HL-60 (cell line): ENCODE results near the gene ASB5.

Source experiments
- DNase-seq, 2 experiments: peaks; one replicate each; pipeline ENCODE4 v3.0.0-alpha.2; 2010 to 2020; ENCODE audit warnings: low read depth in 1 of 2, low spot score in 1 of 2
- H3K27ac ChIP-seq: fragments of 250-450 bp; sonication (Bioruptor Pico); replicated peaks from 2 replicates; pipeline ENCODE4 v1.5.1; 2020; ENCODE audit warnings: mild to moderate bottlenecking, moderate library complexity
- H3K27me3 ChIP-seq: fragments of 250-450 bp; sonication (Bioruptor Pico); 2 replicates; pipeline ENCODE4 v1.5.1; 2021; ENCODE audit warnings: mild to moderate bottlenecking, moderate library complexity; ENCODE audit not compliant: insufficient read depth, poor library complexity, severe bottlenecking
- H3K4me3 ChIP-seq: replicated peaks from 2 replicates; pipeline ENCODE4 v1.5.1; 2011; ENCODE audit warnings: mild to moderate bottlenecking, control low read depth, low read length; ENCODE audit not compliant: insufficient read depth
- CTCF ChIP-seq: IDR thresholded peaks from one replicate; pipeline ENCODE4 v1.5.1; 2011; ENCODE audit warnings: low read length, control low read depth, inconsistent platforms; ENCODE audit not compliant: insufficient read depth
- GABPA ChIP-seq: IDR thresholded peaks from 2 replicates; pipeline ENCODE4 v1.6.1; 2012; ENCODE audit warnings: low read depth
- POLR2AphosphoS5 ChIP-seq: IDR thresholded peaks from 2 replicates; pipeline ENCODE4 v1.6.1; 2012; ENCODE audit warnings: low read depth
- REST ChIP-seq: IDR thresholded peaks from 2 replicates; pipeline ENCODE4 v1.6.1; 2012; ENCODE audit warnings: low read depth; ENCODE audit not compliant: insufficient replicate concordance
- SPI1 ChIP-seq: IDR thresholded peaks from 2 replicates; pipeline ENCODE4 v1.6.1; 2012; ENCODE audit warnings: low read depth, mild to moderate bottlenecking, borderline replicate concordance

Gene ASB5

GRCh38 chr4:176238826-176239225 lies 30.2 kb downstream of the ASB5 start:
- no peak overlapping the region for H3K27ac ChIP-seq

GRCh38 chr4:176238157-176238610 lies 30.8 kb downstream of the ASB5 start:
- DNase-seq, result no peak
- Histone ChIP-seq H3K27me3 (no peaks in the 10 kb centered on the region), H3K27ac (no peak overlapping the region), H3K4me3 (no peak overlapping the region)
- TF ChIP-seq SPI1 (no peak), CTCF (no peak), REST (no peak), GABPA (no peak), POLR2AphosphoS5 (no peak)

More at GRCh38 chr4:176238826-176239225, 30.2 kb downstream of the ASB5 start:
- DNase-seq, result no peak
- TF ChIP-seq REST (no peak), CTCF (no peak), POLR2AphosphoS5 (no peak), GABPA (no peak), SPI1 (no peak)
- H3K27me3 ChIP-seq, result no peaks in the 10 kb centered on the region
- no peak overlapping the region for H3K4me3 ChIP-seq

- TF ChIP-seq SPI1, result no peak
- TF ChIP-seq REST, result no peak
- TF ChIP-seq GABPA, result no peak
- Histone ChIP-seq H3K27me3 (no peaks in the 10 kb centered on the region), H3K27ac (no peak overlapping the region), H3K4me3 (no peak overlapping the region)
- DNase-seq, result no peak
Measured at GRCh38 chr4:176236946-176237345, 32.1 kb downstream of the ASB5 start.
